WI38 (cell line): Measurements from ENCODE around the gene FRMD4A.

Experiments used
- H3K4me3 ChIP-seq: 2 replicates; pipeline ENCODE4 v1.5.1; 2011; ENCODE audit warnings: low read depth, mild to moderate bottlenecking, control low read depth, low read length
- CTCF ChIP-seq: IDR thresholded peaks from 2 replicates; pipeline ENCODE4 v1.5.1; 2012; ENCODE audit warnings: low read depth, mild to moderate bottlenecking, control low read depth, low read length

FRMD4A gene

GRCh38 chr10:14345262-14345661, 14.5 kb upstream of the FRMD4A start:
- H3K4me3 ChIP-seq, result no peak overlapping the region
- no peak for TF ChIP-seq CTCF

GRCh38 chr10:14340051-14340744, 9.5 kb upstream of the FRMD4A start:
- H3K4me3 ChIP-seq, result no peak overlapping the region
- TF ChIP-seq CTCF, result no peak

- no peak for TF ChIP-seq CTCF
- H3K4me3 ChIP-seq, result no peak overlapping the region
These were observed 6.0 kb upstream of the FRMD4A start for GRCh38 chr10:14336736-14337135.

- TF ChIP-seq CTCF, result no peak
- H3K4me3 ChIP-seq, result no peak overlapping the region
These were observed 4.0 kb upstream of the FRMD4A start for GRCh38 chr10:14334771-14335170.

GRCh38 chr10:14333606-14334005, 2.9 kb upstream of the FRMD4A start:
- TF ChIP-seq CTCF, result no peak
- H3K4me3 ChIP-seq, result no peak overlapping the region

GRCh38 chr10:14332903-14333302, 2.2 kb upstream of the FRMD4A start:
- no peak overlapping the region for H3K4me3 ChIP-seq
- TF ChIP-seq CTCF, result no peak

- no peak for TF ChIP-seq CTCF
- H3K4me3 ChIP-seq, result no peak overlapping the region
These were observed 964 bp downstream of the FRMD4A start for GRCh38 chr10:14329746-14330173.
